A549 (cell line): Measurements from ENCODE around the gene MAP2K7. TPM values are rescaled to one million over a fixed set of nuclear protein-coding genes. Genes with fewer than 3 reads are reported as not detected.

Experiments
- ATAC-seq, 2 experiments: fragments of 200-7000 bp in 1 of 2; fragments of >200 bp in 1 of 2; cut with Nextera tagmentation in 1 of 2; cut with Tn5 transposase in 1 of 2; 3 replicates each; pipeline versions ENCODE4 v1.8.0 to v1.9.1; 2018 to 2020; ENCODE audit warnings: mild to moderate bottlenecking in 1 of 2, moderate library complexity in 1 of 2
- CTCF ChIA-PET: fragments of 300-600 bp; sonication (Branson Sonifier 250); formaldehyde crosslinking; extraction: SDS; loops from one replicate; lab custom pipeline; 2021; ENCODE audit warnings: antibody characterized with exemption, inconsistent platforms; lab: Yijun Ruan, JAX
- POLR2A ChIA-PET: fragments of 350-600 bp; formaldehyde crosslinking; extraction: SDS; loops from one replicate; lab custom pipeline; 2021; ENCODE audit warnings: antibody characterized with exemption, inconsistent platforms; lab: Yijun Ruan, JAX
- DNase-seq, 2 experiments: peaks; one replicate each; pipeline versions ENCODE4 v3.0.0 to v3.0.0-alpha.2; 2011 to 2016; ENCODE audit warnings: low read depth in 1 of 2, low spot score in 1 of 2
- FAIRE-seq: peaks from 2 replicates; lab custom pipeline; 2011; peaks lifted over from hg19 to GRCh38; lab: Jason Lieb, UNC
- H3K27ac ChIP-seq, 2 experiments: fragments of >200 bp; sonication (Bioruptor Twin); formaldehyde crosslinking; 3 replicates each; pipeline ENCODE4 v1.5.1; 2016 to 2017
- H3K4me1 ChIP-seq: fragments of >200 bp; sonication (Bioruptor Twin); formaldehyde crosslinking; 3 replicates; pipeline ENCODE4 v1.6.1; 2016
- H3K4me2 ChIP-seq: fragments of >200 bp; sonication (Bioruptor Twin); formaldehyde crosslinking; 3 replicates; pipeline ENCODE4 v1.6.1; 2016
- H3K4me3 ChIP-seq: fragments of >200 bp; sonication (Bioruptor Twin); formaldehyde crosslinking; 3 replicates; pipeline ENCODE4 v1.5.1; 2016
- H3K9me3 ChIP-seq: fragments of >200 bp; sonication (Bioruptor Twin); formaldehyde crosslinking; 3 replicates; pipeline ENCODE4 v1.6.1; 2016
- CHD2 ChIP-seq: fragments of 150-350 bp; IDR thresholded peaks from 2 replicates; pipeline ENCODE4 v1.6.1; 2014; ENCODE audit warnings: low read length; ENCODE audit not compliant: partially characterized antibody
- EHF ChIP-seq: fragments of 250-450 bp; sonication (Bioruptor Pico); IDR thresholded peaks from 2 replicates; pipeline ENCODE4 v1.5.0; 2020; ENCODE audit warnings: mild to moderate bottlenecking
- ESRRA ChIP-seq: fragments of 150-350 bp; IDR thresholded peaks from 2 replicates; pipeline ENCODE4 v1.6.1; 2014; ENCODE audit warnings: mild to moderate bottlenecking, low read length, borderline replicate concordance
- FOSL2 ChIP-seq, 2 experiments: fragments of 450-650 bp in 1 of 2; fragments of >200 bp in 1 of 2; sonication (Bioruptor Twin) in 1 of 2; formaldehyde crosslinking; IDR thresholded peaks; 2 replicates each; pipeline versions ENCODE4 v1.5.0 to v1.6.1; 2016 to 2020; ENCODE audit warnings: mild to moderate bottlenecking in 1 of 2, moderate library complexity in 1 of 2
- HDAC2 ChIP-seq: fragments of 200-600 bp; sonication (generic); IDR thresholded peaks from 2 replicates; pipeline ENCODE4 v1.6.1; 2016
- HEYL ChIP-seq: fragments of 250-450 bp; sonication (Bioruptor Pico); IDR thresholded peaks from 2 replicates; pipeline ENCODE4 v1.8.0; 2021; ENCODE audit warnings: mild to moderate bottlenecking, moderate library complexity
- HOXB5 ChIP-seq: fragments of 250-450 bp; sonication (Bioruptor Pico); IDR thresholded peaks from 2 replicates; pipeline ENCODE4 v1.5.0; 2020; ENCODE audit warnings: mild to moderate bottlenecking, moderate library complexity
- JUN ChIP-seq, 2 experiments: fragments of >200 bp; sonication (Bioruptor Twin); formaldehyde crosslinking; IDR thresholded peaks; 2 replicates in 1 of 2; 3 replicates in 1 of 2; pipeline ENCODE4 v1.6.1; 2016 to 2017
- JUNB ChIP-seq: fragments of >200 bp; sonication (Bioruptor Twin); formaldehyde crosslinking; IDR thresholded peaks from 2 replicates; pipeline ENCODE4 v1.6.1; 2016
- MAZ ChIP-seq: fragments of 150-350 bp; IDR thresholded peaks from 2 replicates; pipeline ENCODE4 v1.6.1; 2014; ENCODE audit warnings: antibody characterized with exemption, low read depth, low read length, borderline replicate concordance
- RAD21 ChIP-seq, 2 experiments: fragments of >200 bp in 1 of 2; sonication (Bioruptor Twin) in 1 of 2; formaldehyde crosslinking in 1 of 2; IDR thresholded peaks in 1 of 2; conservative IDR thresholded peaks in 1 of 2; 2 replicates in 1 of 2; 3 replicates in 1 of 2; pipeline ENCODE4 v1.6.1; 2012 to 2018; ENCODE audit warnings: inconsistent platforms in 1 of 2
- RNF2 ChIP-seq: fragments of 200-600 bp; sonication (generic); IDR thresholded peaks from 2 replicates; pipeline ENCODE4 v1.6.1; 2016; ENCODE audit warnings: low read depth, mild to moderate bottlenecking, antibody characterized with exemption, moderate library complexity, borderline replicate concordance
- SMC3 ChIP-seq: fragments of >200 bp; sonication (Bioruptor Twin); formaldehyde crosslinking; IDR thresholded peaks from 3 replicates; pipeline ENCODE4 v1.6.1; 2018; ENCODE audit warnings: inconsistent platforms
- SREBF2 ChIP-seq: fragments of 450-650 bp; IDR thresholded peaks from 2 replicates; pipeline ENCODE4 v1.6.1; 2014; ENCODE audit warnings: mild to moderate bottlenecking, moderate library complexity
- ZC3H11A ChIP-seq: fragments of 450-650 bp; IDR thresholded peaks from 2 replicates; pipeline ENCODE4 v1.6.1; 2014; ENCODE audit warnings: antibody characterized with exemption, mild to moderate bottlenecking
- ZFP36 ChIP-seq: fragments of 450-650 bp; IDR thresholded peaks from 2 replicates; pipeline ENCODE4 v1.6.1; 2014; ENCODE audit warnings: borderline replicate concordance; ENCODE audit not compliant: partially characterized antibody
- WGBS: methylation state at CpG from one replicate; pipeline ENCODE4 v1.1.6; 2017; ENCODE audit errors: missing lambda C conversion rate; 5-methylcytosine and 5-hydroxymethylcytosine counted together
- polyA plus RNA-seq, 4 experiments: library from polyadenylated mRNA; depleted of rRNA in 3 of 4; stranded (reverse); fragments of >200 nt; fragmentation: RNase III in 1 of 4; extraction: RNeasy Plus Mini Kit Qiagen cat#74134 plus additional on column Dnase treatment in 1 of 4; gene quantifications; 2 replicates in 3 of 4; 3 replicates in 1 of 4; pipeline ENCODE4 v1.2.3, GENCODE V29; 2011 to 2017
- TF ChIP-seq, protein P1 (sequence below): IDR thresholded peaks from 2 replicates; pipeline ENCODE4 v1.6.1; 2012
- TF ChIP-seq, protein P2 (sequence below): fragments of >200 bp; sonication (Bioruptor Twin); formaldehyde crosslinking; IDR thresholded peaks from 2 replicates; pipeline ENCODE4 v1.6.1; 2016
- TF ChIP-seq, protein P3 (sequence below): fragments of 200-600 bp; sonication (generic); IDR thresholded peaks from 2 replicates; pipeline ENCODE4 v1.6.1; 2016; ENCODE audit warnings: antibody characterized with exemption, mild to moderate bottlenecking, moderate library complexity
- TF ChIP-seq, protein P4 (sequence below): fragments of 150-350 bp; IDR thresholded peaks from 2 replicates; pipeline ENCODE4 v1.6.1; 2014; ENCODE audit warnings: low read depth, mild to moderate bottlenecking, low read length
- TF ChIP-seq, protein P5 (sequence below): fragments of >200 bp; sonication (Bioruptor Twin); formaldehyde crosslinking; IDR thresholded peaks from 3 replicates; pipeline ENCODE4 v1.6.1; 2016

Gene MAP2K7
- polyA plus RNA-seq, 2 of the 4 experiments (the other 2 are of a cell fraction), result 5.5 to 19.4 TPM

DNA sequence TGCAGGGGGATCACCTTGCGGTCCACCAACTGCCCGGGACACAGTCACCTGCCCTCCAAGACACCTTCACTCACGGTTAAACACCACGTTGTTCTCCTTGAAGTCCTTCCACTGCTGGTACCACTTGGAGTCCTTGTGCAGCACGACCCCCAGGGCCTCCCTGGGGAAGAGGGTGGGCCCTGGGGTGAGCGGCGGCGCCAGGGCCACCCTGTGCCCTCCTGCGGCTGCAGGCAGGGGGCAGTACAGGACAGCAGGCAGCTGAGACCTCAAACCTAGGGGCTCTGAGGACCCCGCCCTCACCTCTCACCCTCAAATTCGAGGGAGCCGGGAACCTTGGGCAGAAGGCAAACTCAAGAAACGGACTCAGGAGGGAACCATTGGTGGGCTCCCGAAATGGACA lies 29.7 kb downstream of the MAP2K7 start:
- FAIRE-seq, result no peak

DNA sequence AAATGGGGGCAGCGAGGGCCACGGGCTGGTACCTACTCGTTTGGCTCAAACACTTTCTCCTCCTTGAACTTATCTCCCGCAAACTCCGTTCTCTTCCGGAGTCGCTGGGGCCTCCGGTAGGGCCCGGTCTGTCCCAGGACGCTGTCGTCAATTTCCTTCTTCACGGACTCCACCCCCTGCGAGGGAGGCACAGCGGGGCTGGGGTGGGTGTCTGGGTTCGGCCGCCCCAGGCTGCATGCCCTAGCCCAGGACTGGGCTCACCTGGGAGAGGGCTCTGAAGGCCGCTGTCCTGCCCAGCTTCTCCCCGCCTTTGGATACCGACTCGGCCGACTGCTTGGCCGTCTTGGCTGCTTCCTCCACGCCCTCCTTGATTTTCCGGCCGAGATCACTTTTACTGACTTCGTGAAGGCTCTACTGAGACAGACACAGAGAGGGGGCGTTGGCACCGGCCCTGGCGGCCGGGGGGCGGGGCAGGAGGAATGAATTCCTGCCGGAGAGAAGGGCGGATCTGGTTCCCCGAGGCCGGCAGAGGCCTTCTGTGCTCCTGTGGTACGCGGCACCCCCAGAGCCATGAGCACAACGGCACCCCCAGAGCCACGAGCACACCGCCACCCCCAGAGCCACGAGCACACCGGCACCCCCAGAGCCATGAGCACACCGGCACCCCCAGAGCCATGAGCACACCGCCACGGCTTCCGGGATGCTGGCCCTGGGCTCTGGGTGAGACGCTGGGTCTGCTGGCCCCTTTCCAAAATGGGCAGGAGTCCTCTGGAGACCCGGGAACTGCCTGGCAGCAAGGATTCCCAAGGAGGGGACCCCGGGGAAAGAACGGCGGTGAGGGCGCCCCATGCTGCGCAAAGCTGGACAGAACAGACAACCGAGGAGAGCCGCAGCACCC lies 30.4 kb downstream of the MAP2K7 start:
- DNase-seq (no peak), ATAC-seq (no peak), FAIRE-seq (no peak)
- CTCF ChIA-PET, result interaction anchor here (5.7 kb wide), 1 partner anchor 9 kb away, joined by 56 read pairs; the partner anchor contains the start of gene TIMM44
- Histone ChIP-seq H3K27ac (no peak overlapping the region), H3K4me1 (peaks cover 6% of the 10 kb centered on the region), H3K4me3 (no peak overlapping the region), H3K4me2 (no peak overlapping the region), H3K9me3 (no peaks in the 10 kb centered on the region)
- WGBS, result 95% methylated on average over 40 of the region's 55 CpGs
- no peak for TF ChIP-seq FOSL2 (IDR thresholded peaks at IDR 0.05)
- no peak for TF ChIP-seq FOSL2 (CRISPR knock-in tag; IDR thresholded peaks at IDR 0.05)
- TF ChIP-seq MAZ, result no peak
- no peak for TF ChIP-seq ZFP36
- TF ChIP-seq JUNB, result no peak
- no peak for TF ChIP-seq SMC3
- TF ChIP-seq RNF2, result no peak
- TF ChIP-seq HOXB5 (CRISPR knock-in tag), result no peak
- TF ChIP-seq, protein P1, sequence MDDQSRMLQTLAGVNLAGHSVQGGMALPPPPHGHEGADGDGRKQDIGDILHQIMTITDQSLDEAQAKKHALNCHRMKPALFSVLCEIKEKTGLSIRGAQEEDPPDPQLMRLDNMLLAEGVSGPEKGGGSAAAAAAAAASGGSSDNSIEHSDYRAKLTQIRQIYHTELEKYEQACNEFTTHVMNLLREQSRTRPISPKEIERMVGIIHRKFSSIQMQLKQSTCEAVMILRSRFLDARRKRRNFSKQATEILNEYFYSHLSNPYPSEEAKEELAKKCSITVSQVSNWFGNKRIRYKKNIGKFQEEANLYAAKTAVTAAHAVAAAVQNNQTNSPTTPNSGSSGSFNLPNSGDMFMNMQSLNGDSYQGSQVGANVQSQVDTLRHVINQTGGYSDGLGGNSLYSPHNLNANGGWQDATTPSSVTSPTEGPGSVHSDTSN, result no peak
- TF ChIP-seq, protein P2, sequence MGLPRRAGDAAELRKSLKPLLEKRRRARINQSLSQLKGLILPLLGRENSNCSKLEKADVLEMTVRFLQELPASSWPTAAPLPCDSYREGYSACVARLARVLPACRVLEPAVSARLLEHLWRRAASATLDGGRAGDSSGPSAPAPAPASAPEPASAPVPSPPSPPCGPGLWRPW, result no peak
- TF ChIP-seq HEYL (CRISPR knock-in tag), result no peak
- no peak for TF ChIP-seq ZC3H11A
- TF ChIP-seq ESRRA, result no peak
- TF ChIP-seq SREBF2, result no peak
- TF ChIP-seq EHF (CRISPR knock-in tag), result no peak
- TF ChIP-seq CHD2, result no peak
- TF ChIP-seq HDAC2, result no peak
- TF ChIP-seq, protein P3, sequence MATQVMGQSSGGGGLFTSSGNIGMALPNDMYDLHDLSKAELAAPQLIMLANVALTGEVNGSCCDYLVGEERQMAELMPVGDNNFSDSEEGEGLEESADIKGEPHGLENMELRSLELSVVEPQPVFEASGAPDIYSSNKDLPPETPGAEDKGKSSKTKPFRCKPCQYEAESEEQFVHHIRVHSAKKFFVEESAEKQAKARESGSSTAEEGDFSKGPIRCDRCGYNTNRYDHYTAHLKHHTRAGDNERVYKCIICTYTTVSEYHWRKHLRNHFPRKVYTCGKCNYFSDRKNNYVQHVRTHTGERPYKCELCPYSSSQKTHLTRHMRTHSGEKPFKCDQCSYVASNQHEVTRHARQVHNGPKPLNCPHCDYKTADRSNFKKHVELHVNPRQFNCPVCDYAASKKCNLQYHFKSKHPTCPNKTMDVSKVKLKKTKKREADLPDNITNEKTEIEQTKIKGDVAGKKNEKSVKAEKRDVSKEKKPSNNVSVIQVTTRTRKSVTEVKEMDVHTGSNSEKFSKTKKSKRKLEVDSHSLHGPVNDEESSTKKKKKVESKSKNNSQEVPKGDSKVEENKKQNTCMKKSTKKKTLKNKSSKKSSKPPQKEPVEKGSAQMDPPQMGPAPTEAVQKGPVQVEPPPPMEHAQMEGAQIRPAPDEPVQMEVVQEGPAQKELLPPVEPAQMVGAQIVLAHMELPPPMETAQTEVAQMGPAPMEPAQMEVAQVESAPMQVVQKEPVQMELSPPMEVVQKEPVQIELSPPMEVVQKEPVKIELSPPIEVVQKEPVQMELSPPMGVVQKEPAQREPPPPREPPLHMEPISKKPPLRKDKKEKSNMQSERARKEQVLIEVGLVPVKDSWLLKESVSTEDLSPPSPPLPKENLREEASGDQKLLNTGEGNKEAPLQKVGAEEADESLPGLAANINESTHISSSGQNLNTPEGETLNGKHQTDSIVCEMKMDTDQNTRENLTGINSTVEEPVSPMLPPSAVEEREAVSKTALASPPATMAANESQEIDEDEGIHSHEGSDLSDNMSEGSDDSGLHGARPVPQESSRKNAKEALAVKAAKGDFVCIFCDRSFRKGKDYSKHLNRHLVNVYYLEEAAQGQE, result no peak
- TF ChIP-seq, protein P4, sequence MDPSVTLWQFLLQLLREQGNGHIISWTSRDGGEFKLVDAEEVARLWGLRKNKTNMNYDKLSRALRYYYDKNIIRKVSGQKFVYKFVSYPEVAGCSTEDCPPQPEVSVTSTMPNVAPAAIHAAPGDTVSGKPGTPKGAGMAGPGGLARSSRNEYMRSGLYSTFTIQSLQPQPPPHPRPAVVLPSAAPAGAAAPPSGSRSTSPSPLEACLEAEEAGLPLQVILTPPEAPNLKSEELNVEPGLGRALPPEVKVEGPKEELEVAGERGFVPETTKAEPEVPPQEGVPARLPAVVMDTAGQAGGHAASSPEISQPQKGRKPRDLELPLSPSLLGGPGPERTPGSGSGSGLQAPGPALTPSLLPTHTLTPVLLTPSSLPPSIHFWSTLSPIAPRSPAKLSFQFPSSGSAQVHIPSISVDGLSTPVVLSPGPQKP, result no peak
- POLR2A ChIA-PET, result interaction anchor here (0.6 to 1.4 kb wide), 2 partner anchors 10 to 14 kb away, joined by 3 to 5 read pairs; partner anchors contain the start of genes SNAPC2 and TIMM44

More for the DNA sequence above, 29.7 kb downstream of the MAP2K7 start:
- H3K27ac ChIP-seq, result no peak overlapping the region
- no peak overlapping the region for H3K4me2 ChIP-seq
- H3K9me3 ChIP-seq, result no peaks in the 10 kb centered on the region
- no peak overlapping the region for H3K4me3 ChIP-seq
- 95% methylated on average over 6 of the region's 14 CpGs for WGBS
- H3K4me1 ChIP-seq, result peaks cover 13% of the 10 kb centered on the region
- no peak for DNase-seq
- no peak for TF ChIP-seq ZFP36
- no peak for TF ChIP-seq JUN (IDR thresholded peaks at IDR 0.05)
- no peak for TF ChIP-seq ESRRA
- peak in 1 of 2 experiments; percentile 5; a peak in 1 of 5 replicates for TF ChIP-seq RAD21 (conservative IDR thresholded peaks at IDR 0.05 in 1 of 2, IDR thresholded peaks at IDR 0.05 in 1 of 2)
- TF ChIP-seq, protein P5, sequence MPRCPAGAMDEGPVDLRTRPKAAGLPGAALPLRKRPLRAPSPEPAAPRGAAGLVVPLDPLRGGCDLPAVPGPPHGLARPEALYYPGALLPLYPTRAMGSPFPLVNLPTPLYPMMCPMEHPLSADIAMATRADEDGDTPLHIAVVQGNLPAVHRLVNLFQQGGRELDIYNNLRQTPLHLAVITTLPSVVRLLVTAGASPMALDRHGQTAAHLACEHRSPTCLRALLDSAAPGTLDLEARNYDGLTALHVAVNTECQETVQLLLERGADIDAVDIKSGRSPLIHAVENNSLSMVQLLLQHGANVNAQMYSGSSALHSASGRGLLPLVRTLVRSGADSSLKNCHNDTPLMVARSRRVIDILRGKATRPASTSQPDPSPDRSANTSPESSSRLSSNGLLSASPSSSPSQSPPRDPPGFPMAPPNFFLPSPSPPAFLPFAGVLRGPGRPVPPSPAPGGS, result no peak
- TF ChIP-seq, all 56 proteins: peak for 1
- ChIA-PET CTCF (interaction anchor here (5.7 kb wide), 1 partner anchor 9 kb away, joined by 56 read pairs; the partner anchor contains the start of gene TIMM44), POLR2A (no interaction called here)
- ATAC-seq, result peak; percentile 25 to 44; a peak in 4 of 6 replicates
